Medulla oblongata (tissue), 1 donor: ENCODE data around the gene NAA80.
"Not testable (repeated sequence)": the region's sequence is repeated elsewhere in the genome, so short reads cannot be mapped to it uniquely, and the experiment has no call there.

Source experiments
- DNase-seq: peaks from one replicate; pipeline ENCODE4 v3.0.0-alpha.2; 2015; ENCODE audit errors: extremely low spot score

The NAA80 gene

GRCh38 chr3:50290161-50290641, 9.0 kb downstream of the NAA80 start:
- DNase-seq: no peak

GRCh38 chr3:50289130-50289529, 10.1 kb downstream of the NAA80 start:
- no peak for DNase-seq

GRCh38 chr3:50288387-50289007, 10.7 kb downstream of the NAA80 start:
- DNase-seq: no peak

- DNase-seq: no peak
Observed at GRCh38 chr3:50287262-50287661, 11.9 kb downstream of the NAA80 start.

DNA sequence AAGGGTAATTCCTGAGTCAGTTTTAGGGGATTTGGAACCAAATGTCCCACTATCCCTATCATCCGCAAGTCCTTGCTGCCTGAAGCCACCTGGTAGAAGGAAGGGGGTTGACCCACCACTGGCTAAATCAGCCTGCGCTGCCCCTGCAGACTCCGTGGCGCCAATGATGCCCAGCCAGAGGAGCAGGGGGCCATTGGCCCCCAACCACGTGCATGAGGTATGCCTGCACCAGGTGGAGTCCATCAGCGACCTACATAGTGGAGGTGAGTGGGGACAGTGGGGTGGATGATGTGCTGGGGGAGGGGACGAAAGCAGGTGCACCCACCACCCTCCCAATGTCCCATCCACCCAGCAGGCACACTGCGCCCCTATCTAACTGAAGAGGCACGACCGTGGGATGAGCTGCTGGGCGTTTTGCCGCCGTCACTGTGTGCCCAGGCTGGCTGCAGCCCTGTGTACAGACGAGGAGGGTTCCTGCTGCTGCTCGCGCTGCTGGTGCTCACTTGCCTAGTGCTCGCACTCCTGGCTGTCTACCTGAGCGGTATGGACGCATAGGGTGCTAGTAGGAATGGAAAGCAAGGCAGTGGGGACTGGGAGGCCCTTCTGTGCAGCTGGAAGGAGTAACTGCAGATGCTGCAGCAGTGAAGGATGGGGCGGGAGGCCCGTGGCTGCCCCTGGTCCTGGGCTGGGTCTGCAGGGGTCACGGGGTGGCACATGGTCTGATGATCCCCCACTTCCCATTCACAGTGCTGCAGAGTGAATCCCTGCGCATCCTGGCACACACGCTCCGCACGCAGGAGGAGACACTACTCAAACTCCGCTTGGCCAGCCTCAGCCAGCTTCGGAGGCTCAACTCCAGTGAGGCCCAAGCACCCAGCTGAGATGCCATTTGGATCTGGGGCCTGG, 12.6 kb downstream of the NAA80 start:
- no peak for DNase-seq

- not testable (repeated sequence) for DNase-seq
Observed at GRCh38 chr3:50284121-50284520, 15.1 kb downstream of the NAA80 start.

- DNase-seq: no peak
Observed at GRCh38 chr3:50279255-50280016, 19.8 kb downstream of the NAA80 start.

DNA sequence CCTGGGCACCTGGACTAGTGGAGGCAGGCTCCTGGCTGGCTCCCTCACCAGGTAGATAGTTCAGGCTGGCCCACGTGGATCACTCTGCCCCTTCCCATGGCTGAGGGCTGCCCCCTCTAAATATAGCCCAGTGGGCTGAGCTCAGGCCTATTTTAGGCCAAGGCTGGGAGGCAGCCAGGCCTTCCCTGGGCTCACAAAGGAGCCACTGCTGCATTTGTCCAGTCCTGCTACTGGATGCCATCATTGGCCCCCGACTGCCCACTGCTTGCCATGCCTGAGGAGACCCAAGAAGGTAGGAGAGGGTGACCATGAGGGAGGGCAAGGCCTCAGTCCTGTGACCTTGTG, 20.4 kb downstream of the NAA80 start, which contains the start of gene LSMEM2:
LSMEM2 (plus strand) TSS at position 208 of the 345 bp plus-strand sequence; CDS start at position 235, 27 bp downstream.
- DNase-seq: peak; percentile 71

- DNase-seq: peak; percentile 75
Observed at GRCh38 chr3:50278123-50278879, 20.9 kb downstream of the NAA80 start.

DNA sequence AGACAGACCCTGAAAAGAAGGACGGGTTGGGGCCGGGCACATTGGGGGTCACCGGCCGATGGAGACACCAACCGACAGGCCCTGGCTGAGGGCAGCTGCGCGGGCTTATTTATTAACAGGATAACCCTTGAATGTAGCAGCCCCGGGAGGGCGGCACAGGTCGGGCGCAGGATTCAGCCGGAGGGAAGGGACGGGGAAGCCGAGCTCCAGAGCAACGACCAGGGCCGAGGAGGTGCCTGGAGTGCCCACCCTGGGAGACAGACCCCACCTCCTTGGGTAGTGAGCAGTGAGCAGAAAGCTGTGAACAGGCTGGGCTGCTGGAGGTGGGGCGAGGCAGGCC, 22.5 kb downstream of the NAA80 start:
- no peak for DNase-seq

DNA sequence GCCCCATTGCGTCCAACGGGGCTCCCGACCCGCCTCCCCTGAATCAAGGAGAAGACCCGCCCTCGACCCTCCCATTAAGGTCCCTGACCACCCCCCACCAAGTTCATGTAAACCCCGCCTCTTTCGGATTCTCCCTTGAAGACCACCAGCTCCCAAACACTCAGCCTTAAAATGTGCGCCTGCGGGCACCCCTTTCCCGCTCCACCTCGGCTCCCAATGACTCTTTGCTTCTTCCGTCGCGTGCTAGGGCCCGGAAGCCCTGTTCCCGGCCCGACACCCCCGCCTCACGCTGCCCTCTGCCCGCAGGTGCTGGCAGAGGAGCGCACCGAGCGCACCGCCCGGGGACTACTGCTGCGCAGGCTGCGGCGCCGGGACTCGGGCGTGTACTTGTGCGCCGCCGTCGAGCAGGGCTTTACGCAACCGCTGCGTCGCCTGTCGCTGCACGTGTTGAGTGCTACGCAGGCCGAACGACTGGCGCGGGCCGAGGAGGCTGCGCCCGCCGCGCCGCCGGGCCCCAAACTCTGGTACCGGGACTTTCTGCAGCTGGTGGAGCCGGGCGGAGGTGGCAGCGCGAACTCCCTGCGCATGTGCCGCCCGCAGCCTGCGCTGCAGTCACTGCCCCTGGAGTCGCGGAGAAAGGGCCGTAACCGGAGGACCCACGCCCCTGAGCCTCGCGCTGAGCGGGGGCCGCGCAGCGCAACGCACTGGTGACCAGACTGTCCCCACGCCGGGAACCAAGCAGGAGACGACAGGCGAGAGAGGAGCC, 23.0 kb downstream of the NAA80 start:
- no peak for DNase-seq

- no peak for DNase-seq
Observed at GRCh38 chr3:50275141-50275995, 23.8 kb downstream of the NAA80 start.

DNA sequence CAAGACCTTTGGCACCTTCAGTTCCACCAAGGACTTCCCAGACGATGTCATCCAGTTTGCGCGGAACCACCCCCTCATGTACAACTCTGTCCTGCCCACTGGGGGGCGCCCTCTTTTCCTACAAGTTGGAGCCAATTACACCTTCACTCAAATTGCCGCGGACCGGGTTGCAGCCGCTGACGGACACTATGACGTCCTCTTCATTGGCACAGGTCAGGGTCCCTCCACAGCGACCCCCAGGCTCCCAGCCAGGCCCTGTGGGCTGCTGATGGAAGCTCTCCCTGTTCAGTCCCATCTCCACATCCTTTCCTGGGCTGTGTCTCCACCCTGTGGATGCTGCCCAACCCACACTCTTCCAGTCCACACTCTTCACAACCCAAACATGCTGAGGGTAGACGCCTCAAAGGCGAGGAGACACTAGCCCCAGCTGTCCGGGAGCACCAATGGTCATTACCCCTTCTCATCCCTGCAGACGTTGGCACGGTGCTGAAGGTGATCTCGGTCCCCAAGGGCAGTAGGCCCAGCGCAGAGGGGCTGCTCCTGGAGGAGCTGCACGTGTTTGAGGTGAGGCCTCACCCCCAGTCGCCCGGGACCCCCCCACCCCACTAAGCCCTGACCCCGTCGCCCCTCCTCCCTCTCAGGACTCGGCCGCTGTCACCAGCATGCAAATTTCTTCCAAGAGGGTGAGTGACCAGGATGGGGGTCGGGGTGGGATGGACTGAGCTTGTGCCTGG, 24.7 kb downstream of the NAA80 start:
- DNase-seq: peak; percentile 67

GRCh38 chr3:50273689-50274065, 25.5 kb downstream of the NAA80 start:
- no peak for DNase-seq

DNA sequence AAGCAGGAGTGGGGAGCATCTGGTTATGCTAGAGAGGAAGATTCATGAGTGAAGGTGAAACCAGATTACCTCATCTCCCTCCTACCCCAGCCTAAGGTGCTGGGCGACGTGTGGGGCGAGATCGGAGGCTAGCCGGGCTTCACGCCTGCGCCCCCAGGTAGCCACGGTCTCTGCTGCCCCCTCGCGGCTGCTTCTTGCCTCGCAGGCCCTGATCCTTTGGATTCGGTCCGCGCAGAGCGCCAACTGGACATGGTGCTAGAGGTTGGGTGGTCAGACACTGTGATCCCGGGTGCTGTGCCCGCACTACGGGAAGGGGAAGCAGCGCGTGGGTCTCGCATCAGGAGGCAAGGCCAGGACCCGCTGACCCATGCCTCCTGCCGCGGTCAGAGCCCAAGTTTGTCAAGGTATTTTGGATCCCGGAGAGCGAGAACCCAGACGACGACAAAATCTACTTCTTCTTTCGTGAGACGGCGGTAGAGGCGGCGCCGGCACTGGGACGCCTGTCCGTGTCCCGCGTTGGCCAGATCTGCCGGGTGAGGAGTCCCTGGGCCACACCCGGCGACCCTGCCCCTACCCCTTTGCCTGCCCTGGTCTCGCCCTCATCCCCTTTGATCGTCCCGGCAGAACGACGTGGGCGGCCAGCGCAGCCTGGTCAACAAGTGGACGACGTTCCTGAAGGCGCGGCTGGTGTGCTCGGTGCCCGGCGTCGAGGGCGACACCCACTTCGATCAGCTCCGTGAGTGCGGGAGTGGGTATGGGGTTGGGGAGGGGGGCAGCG, 26.1 kb downstream of the NAA80 start:
- peak; percentile 93 for DNase-seq

DNA sequence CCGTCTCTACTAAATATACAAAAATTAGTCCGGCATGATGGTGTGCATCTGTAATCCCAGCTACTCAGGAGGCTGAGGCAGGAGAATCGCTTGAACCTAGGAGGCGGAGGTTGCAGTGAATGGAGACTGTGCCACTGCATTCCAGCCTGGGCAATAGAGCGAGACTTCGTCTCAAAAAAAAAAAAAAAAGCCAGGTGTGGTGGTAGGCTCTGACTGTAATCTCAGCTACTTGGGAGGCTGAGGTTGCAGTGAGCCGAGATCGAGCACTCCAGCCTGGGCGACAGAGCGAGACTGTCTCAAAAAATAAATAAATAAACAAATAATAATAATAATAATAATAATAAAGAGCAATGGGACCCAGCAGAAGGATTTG, 26.7 kb downstream of the NAA80 start:
- DNase-seq: not testable (repeated sequence)

- DNase-seq: no peak
Observed at GRCh38 chr3:50271314-50271936, 27.8 kb downstream of the NAA80 start.
